RWPE2 (cell line): ENCODE results near the gene RSPRY1.

Source experiments
- ATAC-seq: fragments of 200-7000 bp; cut with Tn5 transposase; 3 replicates; pipeline ENCODE4 v1.9.1; 2021; ENCODE audit warnings: low read depth
- DNase-seq: peaks from one replicate; pipeline ENCODE4 v3.0.0-alpha.2; 2020; ENCODE audit warnings: low spot score
- H3K27ac ChIP-seq: fragments of 450-650 bp; 2 replicates; pipeline ENCODE4 v1.5.1; 2017; ENCODE audit warnings: mild to moderate bottlenecking; ENCODE audit not compliant: poor library complexity, severe bottlenecking
- H3K27me3 ChIP-seq: fragments of 250-450 bp; sonication (Bioruptor Pico); 2 replicates; pipeline ENCODE4 v1.5.1; 2021; ENCODE audit warnings: mild to moderate bottlenecking, moderate library complexity; ENCODE audit not compliant: insufficient read depth, poor library complexity, severe bottlenecking
- H3K36me3 ChIP-seq: fragments of 250-450 bp; sonication (Bioruptor Pico); 2 replicates; pipeline ENCODE4 v1.5.1; 2020; ENCODE audit warnings: low read depth, mild to moderate bottlenecking, moderate library complexity
- H3K4me1 ChIP-seq: fragments of 250-450 bp; sonication (Bioruptor Pico); 2 replicates; pipeline ENCODE4 v1.5.1; 2021; ENCODE audit warnings: mild to moderate bottlenecking, moderate library complexity; ENCODE audit not compliant: insufficient read depth, poor library complexity, severe bottlenecking
- H3K4me3 ChIP-seq: fragments of 250-450 bp; sonication (Bioruptor Pico); 2 replicates; pipeline ENCODE4 v1.5.1; 2021; ENCODE audit warnings: mild to moderate bottlenecking, moderate library complexity; ENCODE audit not compliant: severe bottlenecking
- H3K9me3 ChIP-seq: fragments of 250-450 bp; sonication (Bioruptor Pico); 2 replicates; pipeline ENCODE4 v1.5.1; 2021; ENCODE audit warnings: mild to moderate bottlenecking, moderate library complexity; ENCODE audit not compliant: severe bottlenecking
- TF ChIP-seq, protein P1 (sequence below): fragments of 450-650 bp; IDR thresholded peaks from one replicate; pipeline ENCODE4 v1.5.1; 2017; ENCODE audit warnings: mild to moderate bottlenecking, moderate library complexity; ENCODE audit not compliant: poor library complexity, severe bottlenecking

RSPRY1 gene

DNA sequence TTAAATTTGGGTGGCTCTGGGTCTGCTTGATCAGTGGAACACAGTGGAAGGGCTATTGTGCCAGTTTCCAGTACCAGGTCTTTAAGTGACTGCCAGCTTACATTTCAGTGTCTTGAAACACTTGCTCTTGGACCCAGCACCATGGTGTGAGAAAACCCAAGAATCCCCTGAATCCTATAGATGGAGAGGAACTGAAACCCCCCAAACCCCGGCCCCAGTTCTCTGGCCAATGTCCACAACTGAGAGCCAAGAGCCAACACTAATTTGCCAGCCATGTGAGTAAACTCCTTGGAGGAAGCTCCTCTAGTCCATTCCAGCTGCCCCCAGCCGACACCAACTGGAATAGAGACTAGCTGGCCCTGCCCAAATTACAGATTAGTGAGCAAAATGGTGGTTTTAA, 56.5 kb downstream of the RSPRY1 start:
- Histone ChIP-seq H3K36me3 (peaks cover 39% of the 10 kb centered on the region), H3K9me3 (no peaks in the 10 kb centered on the region), H3K27me3 (no peaks in the 10 kb centered on the region), H3K4me1 (peaks cover 9% of the 10 kb centered on the region), H3K4me3 (no peak overlapping the region), H3K27ac (no peak overlapping the region)
- ATAC-seq (no peak), DNase-seq (no peak)
- TF ChIP-seq, protein P1, sequence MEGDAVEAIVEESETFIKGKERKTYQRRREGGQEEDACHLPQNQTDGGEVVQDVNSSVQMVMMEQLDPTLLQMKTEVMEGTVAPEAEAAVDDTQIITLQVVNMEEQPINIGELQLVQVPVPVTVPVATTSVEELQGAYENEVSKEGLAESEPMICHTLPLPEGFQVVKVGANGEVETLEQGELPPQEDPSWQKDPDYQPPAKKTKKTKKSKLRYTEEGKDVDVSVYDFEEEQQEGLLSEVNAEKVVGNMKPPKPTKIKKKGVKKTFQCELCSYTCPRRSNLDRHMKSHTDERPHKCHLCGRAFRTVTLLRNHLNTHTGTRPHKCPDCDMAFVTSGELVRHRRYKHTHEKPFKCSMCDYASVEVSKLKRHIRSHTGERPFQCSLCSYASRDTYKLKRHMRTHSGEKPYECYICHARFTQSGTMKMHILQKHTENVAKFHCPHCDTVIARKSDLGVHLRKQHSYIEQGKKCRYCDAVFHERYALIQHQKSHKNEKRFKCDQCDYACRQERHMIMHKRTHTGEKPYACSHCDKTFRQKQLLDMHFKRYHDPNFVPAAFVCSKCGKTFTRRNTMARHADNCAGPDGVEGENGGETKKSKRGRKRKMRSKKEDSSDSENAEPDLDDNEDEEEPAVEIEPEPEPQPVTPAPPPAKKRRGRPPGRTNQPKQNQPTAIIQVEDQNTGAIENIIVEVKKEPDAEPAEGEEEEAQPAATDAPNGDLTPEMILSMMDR: no peak

GRCh38 chr16:57244463-57244766, 58.3 kb downstream of the RSPRY1 start:
- ATAC-seq (peak; percentile 55; the same call in 1 of the 3 replicates), DNase-seq (no peak)
- peaks cover 9% of the 10 kb centered on the region for H3K4me1 ChIP-seq
- H3K36me3 ChIP-seq: peaks cover 37% of the 10 kb centered on the region
- H3K9me3 ChIP-seq: no peaks in the 10 kb centered on the region
- H3K4me3 ChIP-seq: peak overlapping the region; percentile 69
- H3K27me3 ChIP-seq: no peaks in the 10 kb centered on the region
- peak overlapping the region; percentile 48 for H3K27ac ChIP-seq
- TF ChIP-seq, protein P1: no peak

DNA sequence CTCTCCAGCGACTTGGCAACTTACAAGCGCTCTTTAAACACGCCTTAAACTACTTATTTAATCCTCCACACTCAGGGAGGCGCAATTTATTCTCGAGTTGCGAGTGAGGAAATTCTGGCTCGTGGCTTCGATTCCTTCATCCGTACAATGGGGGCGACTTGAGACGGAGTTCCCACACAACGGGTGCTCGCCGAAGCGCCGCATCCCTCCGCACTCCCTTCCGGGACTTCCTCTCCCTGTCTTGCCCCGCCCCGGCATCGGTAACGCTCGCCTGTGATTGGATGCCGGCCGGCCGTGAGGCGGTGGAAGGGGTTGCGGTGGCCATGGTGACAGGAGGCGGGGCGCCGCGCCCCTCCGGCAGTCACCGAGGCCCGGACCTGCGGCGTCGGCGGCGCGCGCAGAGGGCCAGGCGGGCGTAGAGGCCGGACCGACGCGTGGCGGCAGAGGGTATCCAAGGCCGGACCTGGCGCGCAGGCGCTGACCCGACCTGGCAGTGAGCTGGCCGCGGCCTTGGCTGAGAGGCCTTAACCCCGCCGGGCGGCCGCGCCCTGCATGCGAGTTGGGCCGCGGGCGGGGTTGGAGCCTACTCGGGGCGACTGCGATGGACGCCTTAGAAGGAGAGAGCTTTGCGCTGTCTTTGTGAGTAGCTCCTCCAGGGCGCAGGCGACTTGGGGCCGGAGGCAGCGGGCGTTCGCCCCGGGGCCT, 58.8 kb downstream of the RSPRY1 start, which contains the start of gene ARL2BP:
TSS of gene ARL2BP (plus strand) at position 493 of the 705 bp plus-strand sequence. CDS start at position 602, 109 bp downstream.
- Histone ChIP-seq H3K4me3 (peak within 1 kb of the TSS; percentile 69), H3K36me3 (peaks cover 38% of the 10 kb centered on the region), H3K4me1 (peaks cover 9% of the 10 kb centered on the region), H3K9me3 (no peaks in the 10 kb centered on the region), H3K27ac (peak within 1 kb of the TSS; percentile 48), H3K27me3 (no peaks in the 10 kb centered on the region)
- TF ChIP-seq, protein P1: peak; percentile 53
- ATAC-seq (peak; percentile 90), DNase-seq (peak; percentile 99)

DNA sequence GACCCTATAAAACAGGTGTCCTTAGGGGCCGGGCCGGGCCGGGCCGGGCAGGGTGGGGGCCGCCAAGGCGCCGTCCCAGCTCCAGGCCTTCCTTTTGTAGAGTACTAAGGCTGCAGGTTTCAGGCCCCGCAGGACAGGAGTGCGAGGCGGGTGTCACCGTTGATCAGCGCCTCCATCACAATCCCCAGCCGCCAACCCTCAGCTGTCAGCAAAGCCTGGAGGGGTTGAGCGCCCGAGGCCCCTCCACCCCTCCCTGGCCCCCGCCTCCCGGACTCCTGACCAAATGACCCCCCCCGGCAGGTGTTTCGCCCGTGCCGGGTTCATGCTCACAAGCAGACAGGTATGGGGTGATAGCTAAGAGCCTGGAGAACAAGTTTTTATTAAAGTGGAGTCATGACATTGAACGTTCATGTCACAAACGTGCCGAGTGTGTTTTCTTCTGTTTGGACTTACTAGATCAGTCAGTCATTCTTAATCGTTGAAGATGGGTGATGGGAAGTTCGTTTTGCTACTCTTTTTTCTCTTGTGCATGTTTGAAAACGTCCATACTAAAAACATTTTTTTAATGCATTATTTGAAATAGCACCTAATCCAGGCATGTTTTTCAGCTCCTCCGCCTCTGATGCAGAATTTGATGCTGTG, 59.5 kb downstream of the RSPRY1 start:
- peaks cover 42% of the 10 kb centered on the region for H3K36me3 ChIP-seq
- peak overlapping the region; percentile 48 for H3K27ac ChIP-seq
- H3K9me3 ChIP-seq: no peaks in the 10 kb centered on the region
- ATAC-seq (peak; percentile 30), DNase-seq (peak; percentile 72)
- H3K27me3 ChIP-seq: no peaks in the 10 kb centered on the region
- H3K4me3 ChIP-seq: peak overlapping the region; percentile 69
- TF ChIP-seq, protein P1: no peak
- peaks cover 9% of the 10 kb centered on the region for H3K4me1 ChIP-seq

DNA sequence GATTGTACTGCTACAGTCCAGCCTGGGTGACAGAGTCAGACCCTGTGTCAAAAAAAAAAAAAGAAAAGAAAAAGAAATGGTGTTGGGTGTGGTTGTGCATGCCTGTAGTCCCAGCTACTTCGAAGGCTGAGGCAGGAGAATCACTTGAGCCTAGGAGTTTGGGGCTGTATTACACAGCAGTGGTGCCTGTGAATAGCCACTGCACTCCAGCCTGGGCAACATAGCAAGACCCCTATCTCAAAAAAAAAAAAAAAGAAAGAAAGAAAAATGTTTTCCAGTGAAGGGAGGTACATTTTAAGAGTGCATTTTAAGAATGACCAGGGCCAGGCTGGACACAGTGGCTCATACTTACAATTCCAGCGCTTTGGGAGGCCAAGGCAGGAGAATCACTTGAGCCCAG, 65.2 kb downstream of the RSPRY1 start:
- Histone ChIP-seq H3K36me3 (peaks cover 92% of the 10 kb centered on the region), H3K4me1 (peaks cover 10% of the 10 kb centered on the region), H3K4me3 (no peak overlapping the region), H3K9me3 (no peaks in the 10 kb centered on the region), H3K27me3 (no peaks in the 10 kb centered on the region), H3K27ac (no peak overlapping the region)
- ATAC-seq: no peak
- TF ChIP-seq, protein P1: no peak
- no peak for DNase-seq
